ENCODE results near the gene LRRC30.

DNA sequence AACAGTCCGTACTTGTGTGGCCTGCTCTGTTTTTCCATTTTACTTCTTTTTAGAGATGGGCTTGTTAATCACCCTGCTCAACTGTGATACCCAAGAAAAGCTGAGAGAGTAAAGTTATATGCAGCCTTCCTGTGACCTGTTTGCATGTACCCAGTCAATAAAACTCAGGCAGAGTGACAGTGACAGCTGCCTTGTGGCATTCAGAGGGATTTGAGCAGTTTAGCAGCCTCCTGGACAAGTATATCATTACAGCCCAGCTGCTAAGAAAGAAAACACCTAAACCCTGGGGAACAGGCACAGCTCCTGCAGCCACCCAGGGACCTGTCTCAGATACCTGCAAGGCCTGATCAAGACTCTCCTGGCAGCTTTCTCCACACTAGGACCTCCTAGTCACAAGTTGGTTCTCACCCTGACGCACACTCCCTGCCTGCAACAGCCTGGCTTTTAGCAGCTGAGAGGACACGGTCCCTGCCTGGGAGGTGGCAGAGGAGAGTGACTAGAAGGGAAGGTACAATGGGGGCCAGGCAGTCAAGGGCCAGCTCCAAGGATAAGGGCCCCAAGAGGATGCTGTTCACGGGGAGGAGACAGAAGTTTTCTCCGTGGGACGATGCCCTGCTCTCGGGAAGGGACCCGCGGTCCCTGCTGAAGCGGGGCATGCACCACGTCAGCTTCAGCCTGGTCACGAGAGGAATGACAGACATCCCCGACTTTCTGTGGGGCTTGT, at the start of gene LRRC30:
- TF ChIP-seq, protein P1, sequence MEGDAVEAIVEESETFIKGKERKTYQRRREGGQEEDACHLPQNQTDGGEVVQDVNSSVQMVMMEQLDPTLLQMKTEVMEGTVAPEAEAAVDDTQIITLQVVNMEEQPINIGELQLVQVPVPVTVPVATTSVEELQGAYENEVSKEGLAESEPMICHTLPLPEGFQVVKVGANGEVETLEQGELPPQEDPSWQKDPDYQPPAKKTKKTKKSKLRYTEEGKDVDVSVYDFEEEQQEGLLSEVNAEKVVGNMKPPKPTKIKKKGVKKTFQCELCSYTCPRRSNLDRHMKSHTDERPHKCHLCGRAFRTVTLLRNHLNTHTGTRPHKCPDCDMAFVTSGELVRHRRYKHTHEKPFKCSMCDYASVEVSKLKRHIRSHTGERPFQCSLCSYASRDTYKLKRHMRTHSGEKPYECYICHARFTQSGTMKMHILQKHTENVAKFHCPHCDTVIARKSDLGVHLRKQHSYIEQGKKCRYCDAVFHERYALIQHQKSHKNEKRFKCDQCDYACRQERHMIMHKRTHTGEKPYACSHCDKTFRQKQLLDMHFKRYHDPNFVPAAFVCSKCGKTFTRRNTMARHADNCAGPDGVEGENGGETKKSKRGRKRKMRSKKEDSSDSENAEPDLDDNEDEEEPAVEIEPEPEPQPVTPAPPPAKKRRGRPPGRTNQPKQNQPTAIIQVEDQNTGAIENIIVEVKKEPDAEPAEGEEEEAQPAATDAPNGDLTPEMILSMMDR (IDR thresholded peaks at IDR 0.05): no peak
- no peak for TF ChIP-seq EZH2 (IDR thresholded peaks at IDR 0.05)
